GM19324 (cell line): ENCODE data around the gene WDR70.
"Not testable (repeated sequence)": the region's sequence is repeated elsewhere in the genome, so short reads cannot be mapped to it uniquely, and the experiment has no call there.

Source experiments
- ATAC-seq: cut with Tn5 transposase; IDR thresholded peaks from one replicate; pipeline ENCODE4 v1.9.1; 2021; ENCODE audit warnings: mild to moderate bottlenecking, moderate library complexity; ENCODE audit not compliant: unreplicated experiment, low FRiP score

WDR70 gene

DNA sequence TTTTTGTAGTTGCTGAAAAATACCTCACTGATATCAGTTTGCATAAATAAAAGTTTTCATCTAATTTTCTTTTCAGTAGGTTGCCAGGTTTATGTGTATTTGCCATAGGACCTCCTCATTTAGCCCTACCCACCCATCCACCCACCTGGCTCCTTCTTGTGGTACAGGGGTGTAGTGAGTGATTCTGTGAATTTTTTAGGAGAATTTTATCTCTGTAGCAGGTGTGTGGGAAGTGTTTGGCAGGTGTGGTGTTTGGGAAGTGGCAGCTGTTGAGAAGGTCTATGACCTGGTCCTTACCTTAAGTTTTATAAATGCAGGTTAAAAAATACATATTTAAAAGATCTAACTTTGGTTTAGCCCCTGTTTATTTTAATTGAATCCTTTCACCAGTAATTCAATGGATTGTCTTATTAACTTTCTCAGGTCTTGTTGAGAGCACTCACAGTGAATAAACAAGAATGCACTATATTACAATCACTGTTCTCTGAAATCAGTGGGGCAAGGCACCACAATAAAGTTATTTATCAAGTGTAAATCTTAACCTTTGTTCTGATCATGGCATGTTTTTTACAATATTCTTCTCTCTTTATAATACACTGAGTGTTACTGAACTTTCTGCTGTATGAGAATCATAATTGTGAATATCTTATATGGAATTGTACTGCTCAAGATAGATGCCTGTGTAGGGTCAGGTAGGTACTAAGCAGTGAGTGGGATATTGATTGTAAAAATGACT lies 189.1 kb downstream of the WDR70 start:
- ATAC-seq: no peak

DNA sequence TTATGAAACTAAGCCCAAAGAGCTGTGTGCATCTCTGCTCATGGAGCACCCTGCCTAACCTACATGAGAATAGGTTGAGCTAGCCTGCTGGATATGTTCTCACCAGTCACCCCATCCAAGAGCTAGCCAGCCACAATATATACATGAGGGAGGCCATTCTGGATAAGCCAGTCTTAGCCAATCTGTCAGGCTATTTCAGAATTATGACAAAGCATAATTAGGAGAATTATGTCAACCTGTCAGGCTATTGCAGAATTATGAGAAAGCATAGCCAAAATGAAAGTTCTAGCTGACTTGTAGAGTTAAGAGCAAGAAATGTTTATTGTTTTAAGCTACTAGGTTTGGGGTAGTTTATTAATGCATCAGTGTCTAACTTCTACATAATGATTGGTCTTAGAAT lies 189.8 kb downstream of the WDR70 start:
- ATAC-seq: no peak

DNA sequence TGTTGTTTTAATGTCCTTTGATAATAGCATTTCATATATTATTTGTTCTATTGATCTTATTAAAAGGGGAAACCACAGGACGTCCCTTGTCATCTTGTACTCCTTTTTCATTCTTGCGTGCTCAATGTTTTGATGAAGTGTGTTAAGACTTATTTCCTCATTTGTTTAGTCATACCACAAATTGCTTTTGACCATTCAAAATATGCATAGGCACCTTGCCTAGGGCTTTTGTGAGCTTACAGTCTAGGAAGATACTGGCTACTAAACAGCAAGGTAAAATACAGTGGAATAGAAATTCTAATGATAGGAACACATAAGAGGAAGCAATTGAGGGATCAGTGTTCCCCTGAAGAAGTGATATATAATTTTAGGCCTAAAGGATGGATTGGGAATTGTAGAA lies 190.3 kb downstream of the WDR70 start:
- no peak for ATAC-seq

DNA sequence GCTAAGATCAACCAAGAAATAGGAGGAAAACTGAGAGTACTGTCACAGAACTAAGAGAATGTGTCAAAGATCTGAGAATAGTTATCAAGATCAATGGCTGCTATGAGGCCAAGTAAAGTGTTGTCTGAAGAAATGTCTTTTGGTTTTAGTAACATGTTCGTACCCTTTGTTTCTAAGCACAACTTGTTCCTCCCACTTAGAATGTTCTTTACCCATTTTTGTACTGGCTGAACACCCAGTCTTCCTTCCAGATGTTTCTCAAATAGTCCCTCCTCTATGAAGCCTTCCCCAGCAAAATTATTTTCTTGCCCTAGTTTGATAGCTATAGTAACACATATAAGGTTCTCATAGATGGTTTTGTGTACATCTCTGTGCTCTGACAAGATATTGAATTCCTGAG lies 191.5 kb downstream of the WDR70 start:
- no peak for ATAC-seq

DNA sequence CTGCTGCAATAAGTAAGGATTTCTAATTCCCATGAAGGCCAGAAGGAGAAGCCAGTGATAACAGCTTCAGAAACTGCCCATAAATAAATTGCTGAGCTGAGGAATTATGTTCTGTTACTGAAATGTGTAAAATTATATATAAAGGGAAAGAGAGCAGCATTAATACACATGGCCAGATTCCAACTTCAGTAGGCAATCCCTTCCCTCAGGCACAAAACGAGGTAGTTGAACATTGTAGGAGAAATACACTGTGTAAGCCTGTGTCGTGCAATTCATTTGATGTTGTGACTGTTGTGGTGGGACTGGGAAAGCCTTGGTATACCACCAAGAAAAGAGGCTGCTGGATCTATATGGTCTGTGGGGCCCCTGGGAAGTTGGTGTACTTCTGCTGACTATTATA lies 192.9 kb downstream of the WDR70 start:
- ATAC-seq: no peak

DNA sequence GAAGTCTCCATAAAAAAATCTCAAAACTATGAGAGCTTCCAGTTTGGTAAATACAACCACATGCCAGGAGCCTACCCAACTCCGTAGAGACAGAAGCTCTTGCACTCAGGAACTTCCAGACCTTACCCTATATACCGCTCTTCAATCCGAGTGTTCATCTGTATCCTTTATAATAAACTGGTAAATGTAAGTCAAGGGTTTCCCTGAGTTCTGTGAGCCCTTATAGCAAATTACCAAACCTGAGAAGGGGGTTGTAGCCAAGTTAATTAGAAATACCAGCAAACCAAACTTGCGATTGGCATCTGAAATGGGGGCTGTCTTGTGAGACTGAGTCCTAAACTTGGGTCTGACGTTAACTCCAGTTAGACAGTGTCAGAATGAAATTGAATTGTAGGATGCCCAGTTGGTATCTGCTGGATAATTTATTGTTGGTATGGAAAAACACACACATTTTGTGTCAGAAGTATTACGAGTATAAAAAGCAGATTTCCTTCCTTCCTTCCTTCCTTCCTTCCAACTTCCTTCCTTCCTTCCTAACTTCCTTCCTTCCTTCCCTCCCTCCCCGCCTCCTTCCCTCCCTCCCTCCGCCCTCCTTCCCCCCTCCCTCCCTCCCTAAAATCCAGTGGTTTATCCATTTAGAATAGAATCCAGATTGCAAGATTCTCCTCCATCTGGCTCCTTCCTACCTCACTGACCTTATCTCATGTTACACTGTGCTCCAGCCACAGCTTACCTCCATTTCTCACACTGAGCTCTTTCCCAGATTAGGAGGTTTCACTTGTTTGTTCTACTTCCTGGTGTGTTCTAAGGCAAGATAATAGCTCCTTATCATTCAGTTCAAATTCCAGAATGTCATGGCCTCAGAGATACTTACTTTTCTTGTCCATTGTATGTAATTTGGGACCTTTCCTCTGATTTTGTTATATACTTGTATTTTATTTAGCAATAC lies 196.7 kb downstream of the WDR70 start:
- ATAC-seq: no peak

DNA sequence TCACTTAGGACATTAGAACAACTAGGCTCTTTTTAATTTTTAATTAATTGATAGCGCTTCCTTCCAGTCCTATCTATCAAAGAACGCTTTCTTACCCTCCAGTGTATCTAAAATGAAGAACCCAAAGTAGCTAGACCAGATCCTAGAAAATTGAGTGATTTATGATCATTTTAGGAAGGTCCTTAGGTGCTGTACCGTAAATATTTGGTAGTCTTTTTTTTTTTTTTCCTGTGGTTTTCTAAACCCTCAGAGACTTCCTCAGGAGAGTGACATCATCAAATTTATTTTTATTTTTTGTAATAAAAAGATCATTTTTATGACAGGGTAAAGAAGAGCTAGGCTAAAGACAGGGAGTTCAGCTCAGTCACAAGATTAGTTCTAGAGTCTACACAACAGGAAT lies 197.4 kb downstream of the WDR70 start:
- no peak for ATAC-seq

DNA sequence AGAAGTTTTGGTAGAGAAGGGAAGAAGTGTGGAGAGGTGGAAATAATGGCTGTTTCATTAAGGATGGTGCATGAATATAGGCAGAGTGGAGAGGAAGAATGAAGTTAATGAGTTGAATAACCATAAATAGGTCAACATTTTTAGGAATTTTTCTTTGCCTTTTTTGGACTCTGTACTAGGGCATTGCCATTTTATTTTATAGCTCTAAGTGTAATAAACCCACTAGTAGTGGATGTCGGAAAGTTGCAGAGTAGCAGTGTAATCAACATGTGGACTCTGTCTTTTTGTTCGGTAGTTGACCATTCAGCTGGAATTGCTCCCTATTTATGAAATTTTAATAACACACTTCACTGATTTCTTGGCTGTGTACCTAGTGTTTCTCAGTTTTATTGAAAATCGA lies 199.1 kb downstream of the WDR70 start:
- no peak for ATAC-seq

DNA sequence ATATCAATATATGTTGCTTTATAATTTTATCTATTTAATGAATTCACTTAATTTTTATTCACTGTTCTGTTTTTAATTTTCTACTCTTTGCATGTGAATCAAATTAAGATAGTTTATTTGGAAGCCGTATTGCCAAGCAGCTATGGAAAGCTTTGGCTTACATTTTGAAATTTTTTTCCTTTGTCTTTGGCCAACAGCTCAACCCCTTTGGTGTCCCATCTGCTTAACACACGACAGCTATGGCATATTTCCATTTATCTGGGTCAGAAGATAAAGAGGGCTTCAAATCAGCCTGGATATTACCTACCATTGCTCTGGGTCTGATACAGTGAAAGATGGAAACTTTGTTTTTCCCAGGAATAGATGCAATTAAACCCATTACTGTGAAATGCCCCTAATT lies 201.0 kb downstream of the WDR70 start:
- ATAC-seq: no peak

DNA sequence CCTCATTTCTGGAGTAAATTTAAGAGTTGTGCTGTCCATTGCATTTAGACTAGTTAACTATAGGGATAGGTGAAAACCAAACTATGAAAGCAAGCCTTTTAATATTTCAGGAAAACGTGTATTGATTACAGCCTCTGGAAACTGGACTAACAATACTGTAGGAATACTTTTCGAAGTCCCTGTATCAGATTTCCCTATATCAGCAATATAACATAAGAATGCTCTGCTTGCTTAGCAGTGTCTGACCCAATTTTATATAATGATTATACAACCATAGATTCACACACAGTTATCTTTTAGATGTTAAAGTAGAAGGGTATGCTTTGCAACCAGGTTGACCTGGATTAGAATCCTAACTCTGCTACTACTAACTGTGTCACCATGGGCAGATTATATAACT lies 203.1 kb downstream of the WDR70 start:
- no peak for ATAC-seq

DNA sequence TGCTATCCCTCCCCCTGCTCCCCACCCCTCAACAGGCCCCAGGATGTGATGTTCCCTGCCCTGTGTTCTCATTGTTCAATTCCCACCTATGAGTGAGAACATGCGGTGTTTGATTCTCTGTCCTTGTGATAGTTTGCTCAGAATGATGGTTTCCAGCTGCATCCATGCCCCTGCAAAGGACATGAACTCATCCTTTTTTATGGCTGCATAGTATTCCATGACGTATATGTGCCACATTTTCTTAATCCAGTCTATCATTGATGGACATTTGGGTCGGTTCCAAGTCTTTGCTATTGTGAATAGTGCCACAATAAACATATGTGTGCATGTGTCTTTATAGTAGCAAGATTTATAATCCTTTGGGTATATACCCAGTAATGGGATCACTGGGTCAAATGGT lies 214.2 kb downstream of the WDR70 start:
- not testable (repeated sequence) for ATAC-seq

DNA sequence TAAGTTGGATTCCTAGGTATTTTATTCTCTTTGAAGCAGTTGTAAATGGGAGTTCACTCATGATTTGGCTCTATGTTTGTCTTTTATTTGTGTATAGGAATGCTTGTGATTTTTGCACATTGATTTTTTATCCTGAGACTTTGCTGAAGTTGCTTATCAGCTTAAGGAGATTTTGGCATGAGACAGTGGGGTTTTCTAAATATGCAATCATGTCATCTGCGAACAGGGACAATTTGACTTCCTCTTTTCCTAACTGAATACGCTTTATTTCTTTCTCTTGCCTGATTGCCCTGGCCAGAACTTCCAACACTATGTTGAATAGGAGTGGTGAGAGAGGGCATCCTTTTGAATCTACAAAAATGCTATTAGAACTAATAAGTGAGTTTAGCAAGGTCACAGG lies 215.7 kb downstream of the WDR70 start:
- not testable (repeated sequence) for ATAC-seq

DNA sequence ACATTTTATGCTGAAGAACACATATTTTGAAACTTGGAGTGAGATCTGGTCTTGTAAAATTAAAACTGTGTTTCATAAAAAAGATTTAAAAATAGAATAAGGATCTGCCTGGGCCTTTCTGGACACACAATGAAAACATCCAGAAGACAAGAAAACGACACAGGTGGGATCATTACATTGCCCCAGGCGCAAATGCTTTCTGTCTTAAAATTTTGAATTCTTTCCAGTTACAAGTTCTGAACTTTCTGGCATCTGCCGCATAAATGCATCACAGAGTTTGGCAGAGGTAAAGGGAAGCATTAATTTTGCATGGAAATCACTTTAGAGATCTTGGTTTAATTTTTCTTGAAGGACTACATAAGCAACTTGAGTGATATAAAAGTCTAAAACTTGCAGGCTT lies 219.6 kb downstream of the WDR70 start:
- no peak for ATAC-seq

DNA sequence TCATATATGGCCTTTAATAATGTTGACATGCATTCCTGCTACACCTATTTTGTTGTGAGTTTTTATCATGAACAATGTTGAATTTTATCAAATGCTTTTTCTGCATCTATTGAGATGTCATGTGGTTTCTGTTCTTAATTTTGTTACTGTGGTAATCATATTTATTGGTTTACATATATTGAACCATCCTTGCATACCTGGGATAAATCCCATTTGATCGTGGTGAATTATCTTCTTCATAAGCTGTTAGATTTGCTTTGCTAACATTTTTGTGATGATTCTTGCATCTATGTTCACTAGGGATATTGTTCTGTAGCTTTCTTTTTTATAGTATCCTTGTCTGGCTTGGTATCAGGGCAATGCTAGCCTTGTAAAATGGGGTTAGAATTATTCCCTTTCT lies 222.0 kb downstream of the WDR70 start:
- no peak for ATAC-seq

DNA sequence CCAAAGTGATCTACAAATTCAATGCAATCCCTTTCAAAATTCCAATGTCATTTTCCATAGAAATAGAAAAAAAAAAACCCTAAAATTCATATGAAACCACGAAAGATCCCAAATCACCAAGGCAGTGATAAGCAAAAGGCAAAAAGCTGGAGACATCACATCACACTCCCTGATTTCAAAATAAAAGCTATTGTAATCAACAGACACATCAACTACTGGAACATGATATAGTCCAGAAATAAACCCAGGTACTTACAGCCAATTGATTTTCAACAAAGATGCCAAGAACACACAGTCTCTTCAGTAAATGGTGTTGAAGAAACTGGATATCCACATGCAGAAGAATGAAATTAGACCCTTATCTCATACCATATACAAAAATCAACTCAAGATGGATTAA lies 224.0 kb downstream of the WDR70 start:
- ATAC-seq: no peak

DNA sequence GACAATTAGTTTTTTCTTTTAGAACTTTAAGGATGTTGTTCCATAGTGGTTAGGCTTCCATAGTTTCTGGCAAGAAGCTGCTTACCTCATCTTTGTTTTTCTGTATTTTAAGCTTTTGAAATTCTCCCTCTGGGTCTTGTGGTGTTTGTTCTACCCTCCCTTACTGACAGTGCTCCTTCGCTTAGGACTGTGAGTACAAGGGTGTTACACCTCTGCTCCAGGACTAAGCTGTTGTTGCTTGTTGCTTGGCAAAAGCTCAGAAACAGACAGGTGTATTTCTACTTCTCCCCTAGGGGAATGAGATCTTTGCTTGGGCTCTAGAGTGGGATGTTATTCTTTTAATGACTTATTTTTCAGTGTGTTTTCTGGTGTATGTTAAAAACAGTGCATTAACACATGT lies 225.2 kb downstream of the WDR70 start:
- ATAC-seq: no peak

DNA sequence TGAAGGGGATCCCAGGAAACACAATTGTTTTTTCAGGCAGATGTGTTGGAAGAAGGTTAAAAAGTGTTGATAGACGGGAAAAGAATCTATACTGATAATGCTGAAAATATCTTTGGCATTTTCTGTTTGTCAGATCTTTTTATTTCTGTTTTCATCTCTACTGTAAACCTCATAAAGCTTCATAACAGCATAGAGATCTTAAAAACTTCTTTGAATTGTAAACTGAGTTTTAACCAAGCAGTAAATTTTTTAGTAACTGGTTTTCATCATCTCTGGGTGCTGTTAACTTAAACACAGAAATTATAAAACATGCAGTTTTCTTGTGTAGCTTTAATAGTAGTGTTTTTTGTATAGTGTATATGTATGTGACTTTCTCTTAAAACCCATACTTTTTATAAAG lies 227.0 kb downstream of the WDR70 start:
- ATAC-seq: no peak

DNA sequence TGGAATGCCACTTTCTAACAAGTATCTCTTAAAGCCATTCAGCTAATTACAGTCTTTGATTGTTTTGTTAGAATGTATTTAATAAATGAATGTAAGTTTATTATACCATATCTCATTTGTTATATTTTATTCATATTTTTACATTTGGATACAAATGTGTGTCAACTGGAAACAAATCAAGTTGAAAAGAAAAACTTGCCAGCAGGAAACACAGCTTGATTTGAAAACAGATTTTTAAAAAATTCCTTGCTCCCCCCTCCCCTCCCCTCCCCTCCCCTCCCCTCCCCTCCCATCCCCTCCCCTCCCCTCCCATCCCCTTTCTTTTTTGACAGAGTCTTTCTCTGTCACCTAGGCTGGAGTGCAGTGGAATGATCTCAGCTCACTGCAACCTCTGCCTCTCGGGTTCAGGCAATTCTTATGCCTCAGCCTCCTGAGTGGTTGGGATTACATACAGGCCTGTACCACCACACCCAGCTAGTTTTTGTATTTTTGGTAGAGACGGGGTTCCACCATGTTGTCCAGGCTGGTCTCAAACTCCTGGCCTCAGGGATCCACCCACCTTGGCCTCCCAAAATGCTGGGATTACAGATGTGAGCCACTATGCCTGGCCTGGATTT lies 227.6 kb downstream of the WDR70 start:
- ATAC-seq: no peak

DNA sequence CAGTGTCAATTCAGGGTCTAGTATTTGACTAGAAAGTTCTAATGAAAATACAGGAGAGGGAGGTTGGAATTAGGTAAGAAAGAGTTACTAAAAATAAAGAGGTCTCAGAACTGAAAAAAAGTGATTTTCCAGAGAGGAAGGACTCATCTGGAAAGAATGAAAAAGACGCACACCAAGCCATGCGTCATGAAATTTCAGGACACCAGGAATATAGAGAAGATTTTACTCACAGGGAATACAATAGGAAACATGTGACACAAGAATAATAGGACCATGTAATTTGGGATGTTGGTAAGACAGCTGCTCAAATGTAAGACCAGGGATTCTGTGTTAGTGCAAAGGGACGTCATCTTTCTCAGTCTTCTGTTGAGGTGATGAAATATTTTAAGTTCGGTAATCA lies 236.1 kb downstream of the WDR70 start:
- no peak for ATAC-seq

DNA sequence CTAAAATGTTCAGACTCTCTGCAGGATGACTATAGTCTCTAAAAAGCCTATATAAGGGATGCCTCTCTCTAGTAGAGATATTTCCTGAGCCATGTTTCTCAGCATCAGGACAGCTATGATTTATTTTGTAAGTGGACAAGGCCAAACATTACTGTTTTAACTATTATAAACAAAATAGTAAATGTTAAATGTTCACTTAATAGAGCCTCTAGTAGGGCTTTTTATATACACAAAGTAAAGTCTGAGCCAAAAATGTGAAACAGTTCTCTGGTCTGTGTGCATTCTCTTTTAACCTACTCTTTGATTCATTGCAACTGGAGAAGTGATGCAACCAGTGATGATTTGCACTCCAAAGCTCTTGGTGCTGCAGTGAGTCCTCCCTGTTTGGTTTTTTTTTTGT lies 240.2 kb downstream of the WDR70 start:
- no peak for ATAC-seq

DNA sequence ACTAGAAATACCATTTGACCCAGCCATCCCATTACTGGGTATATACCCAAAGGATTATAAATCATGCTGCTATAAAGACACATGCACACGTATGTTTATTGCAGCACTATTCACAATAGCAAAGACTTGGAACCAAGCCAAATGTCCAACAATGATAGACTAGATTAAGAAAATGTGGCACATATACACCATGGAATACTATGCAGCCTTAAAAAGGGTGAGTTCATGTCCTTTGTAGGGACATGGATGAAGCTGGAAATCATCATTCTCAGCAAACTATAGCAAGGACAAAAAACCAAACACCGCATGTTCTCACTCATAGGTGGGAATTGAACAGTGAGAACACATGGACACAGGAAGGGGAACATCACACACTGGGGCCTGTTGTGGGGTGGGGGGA lies 243.2 kb downstream of the WDR70 start:
- ATAC-seq: not testable (repeated sequence)
